ENCODE measurements around the gene ODC1. TPM values are rescaled to one million over a fixed set of nuclear protein-coding genes. Genes with fewer than 3 reads are reported as not detected.

The ODC1 gene
- total and polyA plus RNA-seq, 2 experiments from 2014 or later, result 23.3 to 70.3 TPM

DNA sequence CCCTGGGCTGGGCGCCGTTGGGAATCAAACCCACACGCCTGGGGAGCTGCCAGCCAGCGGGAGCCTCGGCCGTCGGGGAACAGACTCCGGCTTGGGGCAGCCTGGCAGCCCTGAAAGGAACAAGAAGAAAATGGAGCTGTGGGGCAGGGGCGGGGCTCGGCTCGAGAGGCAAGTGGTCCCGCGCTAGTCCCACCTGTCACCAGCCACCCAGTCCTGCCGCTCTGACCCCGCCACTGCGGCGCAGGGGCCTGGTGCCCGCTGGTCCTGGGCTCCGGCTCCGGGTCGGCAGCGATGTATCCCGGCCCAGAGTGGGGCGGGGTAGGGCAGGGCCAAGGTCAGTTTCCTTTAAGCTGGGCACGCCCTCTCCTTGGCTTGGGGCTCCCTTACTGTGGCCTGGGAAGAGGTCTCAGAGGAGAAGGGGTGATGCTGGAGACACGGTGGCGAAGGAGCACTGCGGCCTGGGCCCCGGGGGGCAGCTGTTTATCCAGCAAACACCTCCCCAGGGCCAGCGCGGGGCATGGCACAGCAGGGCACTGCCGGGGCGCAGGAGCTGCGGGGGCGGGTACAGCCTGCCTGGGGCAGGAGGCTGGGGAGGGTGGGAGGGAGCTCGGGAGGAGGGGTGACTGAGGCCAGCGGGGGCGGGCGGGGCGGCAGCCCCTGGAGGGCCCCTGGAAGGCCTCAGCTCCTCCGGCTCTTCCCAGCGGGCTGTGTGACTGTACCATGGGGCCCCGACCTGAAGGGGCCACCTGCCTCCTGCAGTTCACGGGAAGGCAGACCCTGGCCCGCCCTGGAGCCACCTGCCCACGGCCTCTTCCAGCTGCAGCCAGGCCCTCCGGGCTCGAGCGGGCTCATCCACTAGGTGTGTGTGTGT, 15.6 kb downstream of the ODC1 start (continued):
- TF ChIP-seq CTCF (conservative IDR thresholded peaks at IDR 0.05; ENCODE audit: low read depth in 2 of 2) (no peak), CREB1 (CRISPR knock-in tag; IDR thresholded peaks at IDR 0.05; ENCODE audit: low read depth) (no peak), STAT1 (IDR thresholded peaks at IDR 0.05; ENCODE audit: unreplicated experiment) (no peak), ZNF114 (CRISPR knock-in tag; IDR thresholded peaks at IDR 0.05) (no peak), EZH2phosphoT487 (IDR thresholded peaks at IDR 0.05; ENCODE audit: unreplicated experiment) (no peak), ZNF331 (CRISPR knock-in tag; IDR thresholded peaks at IDR 0.05; ENCODE audit: low read depth) (no peak), POLR2AphosphoS5 (IDR thresholded peaks at IDR 0.05; ENCODE audit: low read depth) (no peak), JUNB (IDR thresholded peaks at IDR 0.05; ENCODE audit: unreplicated experiment) (no peak), EZH2 (IDR thresholded peaks at IDR 0.05; ENCODE audit: low read depth, unreplicated experiment) (no peak)
- TF ChIP-seq, protein P1, sequence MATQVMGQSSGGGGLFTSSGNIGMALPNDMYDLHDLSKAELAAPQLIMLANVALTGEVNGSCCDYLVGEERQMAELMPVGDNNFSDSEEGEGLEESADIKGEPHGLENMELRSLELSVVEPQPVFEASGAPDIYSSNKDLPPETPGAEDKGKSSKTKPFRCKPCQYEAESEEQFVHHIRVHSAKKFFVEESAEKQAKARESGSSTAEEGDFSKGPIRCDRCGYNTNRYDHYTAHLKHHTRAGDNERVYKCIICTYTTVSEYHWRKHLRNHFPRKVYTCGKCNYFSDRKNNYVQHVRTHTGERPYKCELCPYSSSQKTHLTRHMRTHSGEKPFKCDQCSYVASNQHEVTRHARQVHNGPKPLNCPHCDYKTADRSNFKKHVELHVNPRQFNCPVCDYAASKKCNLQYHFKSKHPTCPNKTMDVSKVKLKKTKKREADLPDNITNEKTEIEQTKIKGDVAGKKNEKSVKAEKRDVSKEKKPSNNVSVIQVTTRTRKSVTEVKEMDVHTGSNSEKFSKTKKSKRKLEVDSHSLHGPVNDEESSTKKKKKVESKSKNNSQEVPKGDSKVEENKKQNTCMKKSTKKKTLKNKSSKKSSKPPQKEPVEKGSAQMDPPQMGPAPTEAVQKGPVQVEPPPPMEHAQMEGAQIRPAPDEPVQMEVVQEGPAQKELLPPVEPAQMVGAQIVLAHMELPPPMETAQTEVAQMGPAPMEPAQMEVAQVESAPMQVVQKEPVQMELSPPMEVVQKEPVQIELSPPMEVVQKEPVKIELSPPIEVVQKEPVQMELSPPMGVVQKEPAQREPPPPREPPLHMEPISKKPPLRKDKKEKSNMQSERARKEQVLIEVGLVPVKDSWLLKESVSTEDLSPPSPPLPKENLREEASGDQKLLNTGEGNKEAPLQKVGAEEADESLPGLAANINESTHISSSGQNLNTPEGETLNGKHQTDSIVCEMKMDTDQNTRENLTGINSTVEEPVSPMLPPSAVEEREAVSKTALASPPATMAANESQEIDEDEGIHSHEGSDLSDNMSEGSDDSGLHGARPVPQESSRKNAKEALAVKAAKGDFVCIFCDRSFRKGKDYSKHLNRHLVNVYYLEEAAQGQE (IDR thresholded peaks at IDR 0.05; ENCODE audit: unreplicated experiment), result no peak
- TF ChIP-seq, protein P2, sequence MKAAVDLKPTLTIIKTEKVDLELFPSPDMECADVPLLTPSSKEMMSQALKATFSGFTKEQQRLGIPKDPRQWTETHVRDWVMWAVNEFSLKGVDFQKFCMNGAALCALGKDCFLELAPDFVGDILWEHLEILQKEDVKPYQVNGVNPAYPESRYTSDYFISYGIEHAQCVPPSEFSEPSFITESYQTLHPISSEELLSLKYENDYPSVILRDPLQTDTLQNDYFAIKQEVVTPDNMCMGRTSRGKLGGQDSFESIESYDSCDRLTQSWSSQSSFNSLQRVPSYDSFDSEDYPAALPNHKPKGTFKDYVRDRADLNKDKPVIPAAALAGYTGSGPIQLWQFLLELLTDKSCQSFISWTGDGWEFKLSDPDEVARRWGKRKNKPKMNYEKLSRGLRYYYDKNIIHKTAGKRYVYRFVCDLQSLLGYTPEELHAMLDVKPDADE (IDR thresholded peaks at IDR 0.05), result no peak

GRCh38 chr2:10431797-10432196, 16.3 kb downstream of the ODC1 start:
- H2AFZ ChIP-seq, result peak overlapping the region; percentile 88; the same call in 1 of the 2 replicates
- no peaks in the 10 kb centered on the region for H3K4me1 ChIP-seq (ENCODE audit: insufficient read depth)
- peaks cover 3% of the 10 kb centered on the region; the same call in 1 of the 2 replicates for H3K27me3 ChIP-seq (ENCODE audit: insufficient read depth)
- Mint-ChIP-seq H3K4me3 (peak overlapping the region; percentile 58), H3K4me1 (peaks cover 3% of the 10 kb centered on the region; the same call in 2 of the 3 replicates), H3K36me3 (ENCODE audit: low read depth) (no peaks in the 10 kb centered on the region), H3K27me3 (ENCODE audit: insufficient read depth, low read depth, poor library complexity) (peaks cover 19% of the 10 kb centered on the region), H3K9me3 (no peaks in the 10 kb centered on the region), H3K27ac (no peak overlapping the region)
- H4K20me1 ChIP-seq (replicated peaks; ENCODE audit: insufficient read depth), result no peaks in the 10 kb centered on the region
- no peaks in the 10 kb centered on the region for H3K9me2 ChIP-seq (ENCODE audit: insufficient read depth)
- TF ChIP-seq ZNF114 (CRISPR knock-in tag; IDR thresholded peaks at IDR 0.05) (no peak), NANOG (IDR thresholded peaks at IDR 0.05; ENCODE audit: borderline replicate concordance) (no peak), POLR2AphosphoS5 (IDR thresholded peaks at IDR 0.05; ENCODE audit: low read depth) (no peak), JUNB (IDR thresholded peaks at IDR 0.05; ENCODE audit: unreplicated experiment) (no peak)
- TF ChIP-seq, protein P1 (IDR thresholded peaks at IDR 0.05; ENCODE audit: unreplicated experiment), result no peak
- H3K27ac ChIP-seq (ENCODE audit: low read depth), result no peak overlapping the region
- H3K4me3 ChIP-seq, result peak overlapping the region; percentile 50
- H3K4me2 ChIP-seq, result peak overlapping the region; percentile 76
- DNase-seq (ENCODE audit: low spot score) (peak; percentile 41), ATAC-seq (peak; percentile 21)
- H3F3A ChIP-seq (replicated peaks; ENCODE audit: low read depth), result no peaks in the 10 kb centered on the region
- H3K79me2 ChIP-seq (replicated peaks; ENCODE audit: insufficient read depth), result no peaks in the 10 kb centered on the region
- H3K36me3 ChIP-seq (ENCODE audit: insufficient read depth), result no peaks in the 10 kb centered on the region
